GM18502 (cell line): Measurements from ENCODE around the gene EDN2.

ENCODE experiments used
- ATAC-seq: cut with Tn5 transposase; IDR thresholded peaks from one replicate; pipeline ENCODE4 v1.9.1; 2021; ENCODE audit warnings: mild to moderate bottlenecking; ENCODE audit not compliant: unreplicated experiment, poor library complexity

The EDN2 gene

DNA sequence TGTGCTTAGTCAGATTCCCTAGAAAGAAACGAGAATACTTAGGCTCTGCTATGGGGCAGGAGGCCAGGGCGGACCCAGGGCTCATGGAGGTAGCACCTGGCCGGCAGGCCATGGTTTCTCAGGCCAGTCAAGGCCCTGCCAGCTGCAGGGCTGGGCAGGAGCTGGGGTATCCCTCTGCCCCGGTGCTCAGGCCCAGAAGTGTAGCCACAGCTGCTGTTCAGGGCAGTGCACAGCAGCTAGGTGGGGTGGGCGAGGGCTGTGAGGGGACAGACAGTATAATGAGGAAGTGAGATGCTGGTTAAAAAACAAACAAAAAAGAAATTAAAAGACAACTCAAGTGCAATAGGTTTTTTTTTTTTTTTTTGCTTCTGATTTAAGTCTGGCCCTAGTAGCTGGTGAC lies 34.0 kb upstream of the EDN2 start:
- ATAC-seq = no peak

DNA sequence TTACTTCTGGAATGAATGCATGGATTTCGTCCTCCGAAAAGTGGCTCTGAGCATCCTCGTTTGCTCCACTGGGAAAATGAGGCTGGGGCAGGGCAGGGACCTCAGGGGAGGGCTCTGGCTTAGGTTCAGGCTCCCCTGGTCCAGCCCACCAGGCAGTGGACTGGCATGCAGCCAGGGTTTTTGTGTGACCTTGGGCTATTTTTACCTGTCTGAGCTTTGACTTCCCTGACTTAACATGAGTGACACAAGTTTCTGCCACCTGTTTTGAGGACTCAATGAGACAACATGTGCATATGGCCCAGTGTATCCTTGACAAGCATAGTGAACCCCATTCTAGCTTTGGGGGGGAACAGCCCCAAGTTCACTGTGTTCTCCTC lies 32.6 kb upstream of the EDN2 start:
- no peak for ATAC-seq

DNA sequence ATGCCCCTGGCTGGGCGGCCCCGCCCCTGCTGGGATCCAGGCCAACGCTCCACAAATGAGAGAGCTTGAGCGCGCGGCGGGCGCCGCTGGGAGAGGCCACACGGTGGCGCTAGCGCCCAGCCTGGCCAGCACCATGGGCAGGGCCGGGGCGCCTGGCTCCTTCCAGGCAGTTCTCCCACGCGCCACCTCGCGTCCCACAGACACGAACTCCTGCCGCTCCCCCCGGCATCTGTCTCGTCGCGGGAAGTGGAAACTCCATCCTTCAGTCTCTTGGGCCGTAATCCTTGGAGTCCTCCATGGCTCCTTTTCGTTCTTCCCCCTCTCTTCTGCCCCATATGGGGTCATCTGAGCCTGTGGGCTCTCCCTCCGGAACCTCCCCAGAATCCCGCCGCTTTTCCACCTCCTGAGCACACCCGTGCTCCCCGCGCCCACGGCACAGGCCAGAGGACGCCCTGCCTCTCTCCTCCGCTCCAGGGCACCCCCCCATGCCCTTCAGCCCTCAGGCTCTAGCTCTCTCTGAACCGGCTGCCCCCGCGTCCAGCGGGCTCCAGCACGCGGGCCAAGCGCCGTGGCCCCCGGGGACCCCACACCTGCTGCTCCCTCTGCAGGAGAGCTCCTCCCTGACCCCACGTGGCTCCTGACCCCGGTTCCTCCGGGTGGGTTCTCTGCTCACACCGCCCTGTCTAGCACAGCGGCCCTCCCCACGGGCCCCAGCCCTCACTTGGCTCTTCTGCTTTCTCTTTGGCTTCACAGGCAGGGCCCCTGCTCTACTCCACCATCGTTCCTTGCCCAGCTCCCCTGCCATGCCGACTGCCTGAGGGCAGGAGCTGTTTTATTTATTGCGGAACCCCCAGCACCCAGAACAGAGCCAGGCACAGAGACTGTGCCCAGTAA lies 31.9 kb upstream of the EDN2 start:
- ATAC-seq = peak; percentile 82

DNA sequence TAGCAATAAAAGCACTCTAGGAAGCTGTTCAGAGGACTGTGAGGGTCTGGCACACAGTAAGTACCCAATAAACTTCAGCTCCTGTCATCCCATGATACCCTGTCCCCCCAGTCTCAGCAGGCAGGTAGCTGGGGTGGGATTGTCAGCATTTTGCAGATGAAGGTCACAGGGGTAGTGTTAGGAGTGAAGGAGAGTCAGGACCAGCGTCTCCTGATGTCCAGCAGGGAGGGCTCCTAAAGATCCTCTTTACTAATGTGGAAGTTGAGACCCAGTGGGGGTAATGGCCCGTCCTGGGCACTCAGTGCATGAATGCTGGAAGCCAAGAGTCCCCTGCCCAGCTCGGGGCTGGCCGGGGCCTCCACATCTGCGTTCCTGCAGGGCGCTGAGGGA lies 31.3 kb upstream of the EDN2 start:
- ATAC-seq = no peak

DNA sequence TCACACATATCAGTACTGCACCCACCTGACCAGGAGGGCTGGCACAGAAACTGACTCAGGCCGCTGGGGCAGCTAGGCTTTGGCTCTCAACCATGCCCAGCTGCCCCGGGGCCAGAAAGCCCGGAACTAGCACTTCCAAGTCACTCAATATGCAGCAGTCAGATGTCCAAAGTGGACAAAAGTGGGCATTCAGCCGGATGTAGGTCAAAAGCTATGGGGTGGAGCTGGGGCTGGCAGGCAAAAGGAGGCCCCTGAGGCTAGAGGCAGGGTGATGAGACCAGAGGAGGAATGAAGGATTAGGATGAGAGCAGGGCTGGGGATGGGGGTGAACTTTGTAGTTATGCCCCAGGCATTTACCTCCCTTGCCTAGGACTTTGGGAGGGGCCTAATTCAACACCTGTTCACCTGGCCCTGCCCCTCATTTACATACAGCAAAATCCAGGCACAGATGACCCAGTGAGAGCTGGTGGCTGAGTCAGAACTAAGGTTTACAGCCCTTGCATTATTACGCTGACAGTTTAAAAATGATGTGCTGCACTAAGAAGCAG lies 30.7 kb upstream of the EDN2 start:
- no peak for ATAC-seq

DNA sequence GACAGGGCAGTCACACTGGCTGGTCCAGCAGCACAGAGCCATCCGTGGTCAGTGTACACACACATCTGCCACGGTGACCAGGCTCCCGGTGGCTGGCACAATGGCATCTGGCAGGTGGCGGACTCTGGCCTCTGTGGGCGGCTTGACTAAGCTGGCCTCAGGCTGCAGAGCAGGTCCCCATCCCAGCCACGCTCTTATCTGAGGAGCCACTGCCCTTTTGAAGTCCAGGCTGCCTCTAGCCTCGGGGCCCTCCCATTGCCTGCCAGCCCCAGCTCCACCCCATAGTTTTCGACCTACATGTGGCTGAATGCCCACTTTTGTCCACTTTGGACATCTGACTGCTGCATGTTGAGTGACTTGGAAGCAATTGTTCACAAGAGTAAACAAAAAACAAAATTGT lies 29.9 kb upstream of the EDN2 start:
- no peak for ATAC-seq

DNA sequence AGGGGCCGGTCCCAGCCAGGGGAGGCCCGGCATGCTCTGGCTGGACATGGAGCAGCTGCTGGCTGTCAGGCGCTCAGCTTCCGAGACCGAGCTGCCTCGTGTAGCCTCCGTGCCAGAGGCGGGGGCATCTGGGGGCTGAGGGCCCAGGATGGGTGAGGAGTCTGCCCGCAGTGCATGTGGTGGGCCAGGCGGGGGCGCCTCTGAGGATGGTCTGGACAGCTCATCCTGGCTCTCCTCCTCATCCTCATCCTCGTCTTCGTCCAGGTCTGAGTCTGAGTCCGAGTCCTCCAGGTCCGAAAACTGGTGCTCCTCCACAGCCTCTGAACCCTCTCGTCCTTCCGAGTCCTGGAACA lies 28.9 kb upstream of the EDN2 start:
- ATAC-seq = no peak

DNA sequence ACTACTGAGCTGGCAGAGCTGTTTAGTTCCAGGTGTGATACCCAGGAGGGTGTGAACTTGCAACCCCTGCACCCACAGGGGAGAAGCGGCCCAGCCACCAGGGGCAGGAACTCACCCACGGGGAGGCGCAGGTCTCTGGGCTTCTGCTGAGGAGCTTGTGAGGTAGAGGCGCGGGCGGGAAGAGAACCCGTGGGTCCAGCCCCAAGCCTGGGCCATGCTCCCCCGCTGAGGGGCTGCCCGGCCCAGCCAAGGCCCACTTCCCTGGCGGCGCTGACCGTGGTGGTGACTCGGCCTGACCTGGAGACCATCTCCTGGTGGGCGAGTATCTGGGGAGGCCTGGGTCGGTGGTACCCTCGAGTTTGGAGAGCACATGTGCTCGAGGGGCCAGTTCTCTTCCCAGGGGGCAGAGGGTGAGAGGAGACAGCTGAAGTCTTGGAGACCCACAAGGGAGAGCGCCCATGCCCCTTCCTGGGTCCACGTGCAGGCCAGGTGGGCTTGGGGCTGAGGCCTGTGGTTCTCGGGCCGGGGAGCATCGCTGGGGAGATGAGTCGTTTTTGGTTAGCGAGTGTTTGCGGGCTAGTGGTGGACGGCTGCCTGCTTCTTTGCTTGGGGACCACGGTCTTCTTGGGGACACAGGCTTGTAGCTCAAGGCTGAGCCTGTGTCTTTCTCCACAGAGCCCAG lies 28.4 kb upstream of the EDN2 start:
- ATAC-seq = no peak

DNA sequence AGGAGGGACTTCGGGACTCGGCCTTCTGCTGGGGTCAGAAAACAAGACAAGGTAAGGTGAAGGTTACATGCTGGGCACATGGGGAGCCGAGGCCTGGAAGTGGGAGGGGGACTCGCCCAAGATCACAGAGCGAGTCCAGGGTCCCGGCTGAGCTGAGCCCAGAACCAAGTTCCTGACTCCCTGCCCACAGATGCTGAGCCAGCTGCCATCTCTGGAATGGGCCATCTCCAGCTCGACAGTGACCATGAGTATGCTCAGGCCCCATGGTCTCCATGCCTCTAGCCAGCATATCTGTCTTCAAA lies 26.7 kb upstream of the EDN2 start:
- no peak for ATAC-seq

DNA sequence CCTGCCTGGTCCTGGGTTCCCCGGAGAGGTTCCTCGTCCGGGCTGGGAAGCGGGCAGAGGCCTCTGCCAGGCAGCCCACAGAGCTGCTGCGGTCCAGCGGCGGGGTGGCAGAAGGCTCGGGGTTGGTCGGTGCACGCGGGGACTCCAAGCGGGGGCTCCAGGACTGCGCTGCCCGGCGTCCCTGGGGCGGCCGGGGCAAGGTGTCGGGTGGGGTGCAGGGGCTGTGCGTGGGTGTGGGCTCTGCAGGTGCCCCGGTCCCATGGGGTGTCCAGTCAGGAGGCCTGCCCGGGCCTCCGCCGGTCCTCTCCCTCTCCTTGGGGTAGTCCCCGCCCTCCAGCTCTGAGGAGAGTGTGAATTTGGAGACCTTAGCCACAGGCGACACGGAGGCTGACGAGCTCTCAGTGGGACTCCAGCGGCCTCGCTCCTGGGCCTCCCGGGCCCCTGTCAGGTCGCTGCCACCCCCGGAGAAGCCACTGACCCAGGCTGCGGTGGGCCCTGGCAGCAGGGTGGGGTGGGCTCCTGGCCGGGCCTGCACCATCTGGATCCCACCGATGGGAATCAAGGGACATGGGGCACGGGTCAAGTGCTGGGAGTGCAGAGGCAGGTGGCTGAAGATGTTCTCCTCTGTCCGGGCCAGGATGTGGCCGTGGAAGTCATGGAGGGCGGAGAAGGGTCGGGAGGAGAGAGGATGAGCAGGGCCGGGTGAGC lies 26.2 kb upstream of the EDN2 start:
- ATAC-seq = no peak

DNA sequence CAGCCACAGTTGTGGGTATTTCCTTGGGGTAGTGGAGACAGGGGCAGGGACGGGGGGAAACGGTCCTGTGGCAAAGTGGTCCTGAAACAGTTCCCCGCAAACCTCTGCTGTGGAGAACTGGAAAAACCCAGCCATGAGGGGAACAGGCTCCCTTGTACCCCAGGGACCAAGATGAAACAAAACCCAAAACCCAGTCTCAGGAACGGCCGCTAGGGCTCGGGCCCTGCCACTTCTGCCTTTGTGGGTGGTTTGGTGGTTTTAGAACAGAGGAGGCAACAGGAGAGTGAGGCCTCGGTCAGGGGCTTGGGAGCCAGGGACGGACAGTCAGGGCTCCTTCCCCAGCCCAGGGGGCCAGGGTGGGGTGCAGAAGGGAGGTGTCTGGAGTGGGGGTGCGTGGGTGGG lies 24.8 kb upstream of the EDN2 start:
- no peak for ATAC-seq

DNA sequence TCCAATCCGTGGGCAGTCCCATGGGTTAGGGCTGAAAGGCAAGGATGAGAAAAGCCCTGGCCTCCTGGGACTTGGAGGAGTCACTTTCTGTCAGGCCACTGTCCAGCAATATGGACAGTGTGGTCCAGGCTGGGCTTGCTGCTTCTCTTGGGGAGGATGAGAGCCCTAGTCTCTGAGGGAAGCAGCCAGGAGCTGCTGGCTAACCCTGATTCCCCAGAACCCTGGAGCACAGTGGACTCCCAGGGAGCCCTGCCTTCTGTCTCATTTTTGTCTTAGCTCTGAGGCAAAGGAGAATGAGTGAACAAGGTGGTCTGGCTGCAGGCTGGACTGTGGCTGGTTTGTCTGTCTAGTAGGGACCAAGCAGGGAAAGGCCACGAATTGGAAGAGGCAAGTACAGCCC lies 23.8 kb upstream of the EDN2 start:
- no peak for ATAC-seq

DNA sequence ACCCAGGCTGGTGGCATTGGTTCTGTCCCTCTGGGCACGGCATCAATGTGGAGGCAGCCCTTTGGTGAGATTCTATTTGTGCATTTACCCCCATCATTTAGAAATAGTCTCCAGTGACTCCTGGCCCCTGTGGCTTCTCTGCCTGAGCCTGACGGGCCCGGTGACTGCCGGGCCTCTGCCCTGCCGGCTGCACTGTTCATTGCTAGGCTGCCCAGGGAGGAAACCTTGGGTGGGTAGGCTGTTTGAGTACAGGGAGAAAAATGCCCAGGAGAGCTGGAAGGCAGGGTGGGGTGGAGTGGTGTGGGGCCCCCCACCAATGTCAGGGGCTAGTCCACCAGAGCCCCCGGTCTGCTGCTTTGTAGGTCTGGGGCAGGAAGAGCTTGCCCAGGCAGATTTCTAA lies 23.4 kb upstream of the EDN2 start:
- ATAC-seq = no peak

DNA sequence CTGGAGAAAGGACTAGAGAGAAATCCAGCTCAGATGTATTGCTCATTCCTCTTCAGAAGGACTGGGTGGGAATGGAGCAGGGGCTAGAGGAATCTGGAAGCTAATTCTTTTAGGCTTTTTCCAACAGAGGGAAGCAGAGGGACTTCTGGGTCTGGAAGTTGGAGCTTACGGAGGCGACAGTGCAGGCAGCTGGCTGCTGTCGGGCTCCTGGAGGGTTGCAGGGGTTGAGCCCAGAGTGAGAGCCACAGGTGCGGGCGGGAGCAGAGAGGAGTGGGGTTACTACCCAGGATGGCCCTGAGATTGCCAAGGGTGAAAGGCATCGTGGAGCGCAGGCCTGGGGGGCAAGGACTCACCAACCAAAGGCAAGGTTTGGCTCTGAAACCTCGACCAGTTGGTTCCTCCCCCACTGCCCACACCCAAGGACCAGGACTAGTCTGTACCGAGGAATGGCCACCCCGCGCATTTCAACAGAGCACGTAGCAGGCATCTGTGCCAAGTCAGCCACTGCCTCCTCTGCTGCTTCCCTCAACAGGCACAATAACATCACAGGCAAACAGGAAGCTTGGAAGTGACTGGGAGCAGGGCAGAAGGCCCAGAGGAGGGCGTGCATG lies 22.7 kb upstream of the EDN2 start:
- no peak for ATAC-seq

DNA sequence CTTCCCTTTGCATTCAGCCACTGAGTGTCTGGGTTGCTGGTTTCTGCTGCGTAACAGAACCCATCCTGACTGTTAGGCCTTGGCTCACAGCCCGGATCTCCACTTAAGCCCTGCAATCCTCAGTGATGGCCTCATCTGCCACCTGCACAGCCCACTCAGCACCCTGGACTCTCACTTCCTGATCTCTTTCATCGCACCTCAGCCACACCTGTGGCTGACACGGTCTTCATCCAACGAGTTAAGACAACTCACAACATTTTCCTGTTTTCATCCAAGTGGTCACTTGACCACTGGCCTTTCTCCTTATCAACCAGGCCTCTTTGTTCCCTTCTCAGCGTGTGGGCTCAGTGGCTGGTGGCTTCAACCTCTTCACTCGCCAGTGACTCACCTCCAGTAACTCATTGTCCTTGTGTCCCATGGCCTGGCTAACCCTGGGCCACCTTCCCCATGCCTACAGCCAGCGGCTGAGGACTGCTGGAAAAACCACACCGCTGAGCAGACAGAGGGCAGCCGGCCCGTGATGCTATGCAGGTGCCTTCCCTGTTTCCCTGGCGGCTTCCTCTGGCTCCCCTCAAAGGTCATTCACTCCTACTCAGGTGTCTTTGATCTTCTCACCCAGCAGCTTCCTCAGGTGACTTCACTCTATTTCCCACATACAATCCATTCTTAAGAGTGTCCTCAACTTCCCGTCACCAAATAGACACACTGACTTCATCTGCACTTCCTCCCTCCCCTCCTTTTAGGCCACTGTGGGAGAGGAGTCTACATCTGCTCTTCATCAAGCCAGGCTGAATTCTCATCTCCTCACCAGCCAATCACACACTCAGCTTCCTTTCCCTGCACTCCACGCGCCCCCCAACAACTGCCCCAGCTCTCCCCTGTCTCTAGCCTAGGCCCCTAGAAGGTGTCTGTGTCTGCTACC lies 19.9 kb upstream of the EDN2 start:
- ATAC-seq = no peak

DNA sequence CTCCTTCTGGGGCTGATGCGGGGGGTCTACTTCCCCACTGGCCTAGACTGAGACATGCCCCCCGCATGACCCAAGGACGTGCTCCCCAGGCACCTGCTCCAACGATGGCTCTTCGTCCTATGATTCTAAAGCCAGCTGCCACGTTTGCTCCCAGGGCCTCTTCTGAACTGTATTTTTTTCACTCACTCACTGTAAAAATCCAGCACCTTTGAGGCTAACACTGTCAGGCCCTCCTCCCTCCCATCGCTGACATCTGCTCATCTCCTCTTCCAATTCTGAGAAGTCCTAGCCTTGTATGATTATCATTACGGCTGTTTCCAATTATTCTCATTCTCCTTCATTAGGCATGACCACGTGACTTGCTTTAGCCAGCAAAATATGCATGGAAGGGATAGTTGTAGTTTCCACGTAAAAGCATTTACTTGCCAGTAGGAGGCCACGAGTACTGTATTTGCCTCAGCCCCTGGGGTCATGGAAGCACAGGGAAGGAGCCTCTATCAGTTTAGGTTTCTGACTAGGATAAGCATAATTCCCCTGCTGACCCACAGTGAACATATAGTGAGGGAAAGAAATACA lies 19.1 kb upstream of the EDN2 start:
- ATAC-seq = no peak

DNA sequence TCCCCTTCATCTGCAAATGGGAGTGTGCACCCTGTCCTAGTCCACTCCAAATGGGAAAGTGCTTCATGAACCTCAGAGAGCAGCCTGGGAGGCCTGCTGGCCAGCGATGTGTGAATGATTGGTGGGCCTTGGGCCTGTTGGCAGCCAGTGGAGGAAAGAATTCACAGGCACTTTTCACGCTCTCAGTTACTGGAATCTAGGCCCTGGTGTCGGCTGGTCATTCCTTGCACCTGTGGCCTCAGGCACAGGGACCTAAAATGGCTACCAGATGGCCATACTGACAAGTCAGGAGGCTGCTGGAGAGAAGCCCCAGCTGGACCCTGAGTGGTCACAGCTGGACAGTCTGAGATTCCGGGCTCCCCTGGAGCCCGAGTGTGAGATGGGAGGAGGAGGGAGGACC lies 18.4 kb upstream of the EDN2 start:
- ATAC-seq = no peak

DNA sequence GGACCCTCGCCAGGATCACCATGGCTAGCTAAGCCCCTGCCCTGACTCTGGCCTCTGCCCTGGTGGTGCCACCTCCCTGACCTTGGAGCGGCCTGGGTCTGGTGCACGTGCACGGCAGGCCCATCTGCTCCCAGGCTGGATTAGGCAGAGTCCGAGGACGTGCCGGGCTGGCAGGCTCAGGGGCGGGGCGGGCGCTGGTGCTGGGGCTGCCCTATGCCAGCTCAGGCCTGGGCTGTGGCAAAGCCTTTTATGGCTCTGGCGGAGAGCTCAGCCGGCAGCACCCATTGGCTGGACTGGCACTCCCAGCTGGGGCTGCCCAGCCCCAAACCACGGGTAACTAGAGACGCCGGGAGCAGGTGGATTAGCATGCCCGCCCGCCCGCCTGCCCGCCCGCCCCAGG lies 17.1 kb upstream of the EDN2 start:
- ATAC-seq = no peak

DNA sequence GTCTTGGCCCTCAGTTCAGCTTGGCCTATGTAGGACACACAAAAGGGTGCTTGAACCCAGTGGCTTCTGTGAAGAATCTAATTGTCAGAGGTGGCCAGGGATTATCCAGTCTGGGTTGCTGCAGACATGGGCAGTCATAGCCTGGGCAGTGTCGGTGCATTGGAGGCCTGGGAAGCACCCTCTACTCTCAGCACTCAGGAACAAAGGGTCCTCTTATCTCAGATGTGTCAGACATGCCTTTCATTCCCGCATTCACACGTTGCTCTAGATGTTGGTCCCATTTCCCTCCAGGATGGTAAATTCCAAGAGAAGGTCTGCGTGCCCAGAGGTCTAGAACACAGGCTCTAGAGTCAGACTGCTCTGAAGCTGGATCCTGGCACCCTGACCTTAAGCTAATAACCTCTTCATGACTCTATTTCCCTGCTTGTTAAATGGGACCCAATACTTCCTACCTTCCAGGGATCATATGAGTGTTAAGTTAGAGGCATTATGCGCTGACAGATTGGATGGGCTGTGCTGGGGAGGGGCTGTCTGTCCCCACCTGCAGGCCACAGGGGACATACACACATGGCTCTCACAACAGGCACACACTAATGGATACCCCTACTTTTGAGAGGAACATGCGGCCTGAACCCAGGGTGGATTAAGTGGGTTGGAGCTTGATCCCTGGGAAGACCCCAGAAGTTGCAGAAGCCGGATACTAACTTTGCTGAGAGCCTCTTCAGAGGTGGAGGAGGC lies 16.5 kb upstream of the EDN2 start:
- no peak for ATAC-seq
